Hair follicle dermal papilla cell (primary cell): ENCODE results near the gene ARHGAP45. TPM values are rescaled to one million over a fixed set of nuclear protein-coding genes. Genes with fewer than 3 reads are reported as not detected.

Experiments
- small RNA-seq: library from RNA; depleted of rRNA; stranded (forward); fragments of <200 nt; gene quantifications from one replicate; pipeline ENCODE3, GENCODE V24; 2012
- total RNA-seq: library from RNA; depleted of rRNA; stranded (reverse); fragments of >200 nt; gene quantifications from 2 replicates; pipeline ENCODE4 v1.2.3, GENCODE V29; 2012

Gene ARHGAP45
- total RNA-seq = 0.65 and 1.5 TPM in 2 replicates

GRCh38 chr19:1066748-1067340 lies at the start of gene ARHGAP45:
TSS of gene ARHGAP45 (plus strand) at chr19:1067167. CDS start at chr19:1067406, 239 bp downstream.

GRCh38 chr19:1020868-1021425 lies 46.0 kb upstream of the ARHGAP45 start, which contains the start of gene TMEM259:
TSS of gene TMEM259 (minus strand) at chr19:1021123. CDS start at chr19:1020996, 127 bp downstream.

GRCh38 chr19:1025960-1026782 lies 40.8 kb upstream of the ARHGAP45 start, which contains the start of gene CNN2:
TSS of gene CNN2 (plus strand) at chr19:1026608. CDS start at chr19:1026662, 54 bp downstream.

GRCh38 chr19:1039646-1040475 lies 27.1 kb upstream of the ARHGAP45 start, which contains the start of gene ABCA7:
TSS of gene ABCA7 (plus strand) at chr19:1040107. CDS start at chr19:1041362, 1,255 bp downstream.

GRCh38 chr19:1094978-1095701 lies 28.2 kb downstream of the ARHGAP45 start, which contains the start of gene POLR2E:
TSS of gene POLR2E (minus strand) at chr19:1095375. CDS start at chr19:1095315, 60 bp downstream.

GRCh38 chr19:1103708-1104310 lies 36.8 kb downstream of the ARHGAP45 start, which contains the start of gene GPX4:
TSS of gene GPX4 (plus strand) at chr19:1103994. CDS start at chr19:1104044, 50 bp downstream.

Small RNAs within 50 kb of the gene (small RNA-seq; reads per million reads assigned to genes)
- 8.6 reads per million, percentile 88 among the genes with 10 or more reads in this experiment for gene RNU6-2

Other genes with a start within 250 kb of the ARHGAP45 start
- gene PLPPR3, start 245.2 kb upstream of the ARHGAP45 start, total RNA-seq = 1.3 and 2.4 TPM in 2 replicates
- gene AZU1, start 239.3 kb upstream of the ARHGAP45 start, total RNA-seq = not detected in 2 replicates
- gene PRTN3, start 226.2 kb upstream of the ARHGAP45 start, total RNA-seq = not detected in 2 replicates
- 0.49 and 0.73 TPM in 2 replicates for gene ELANE, start 214.9 kb upstream of the ARHGAP45 start, total RNA-seq
- 33.5 and 41.1 TPM in 2 replicates for gene CFD, start 207.5 kb upstream of the ARHGAP45 start, total RNA-seq
- 42.4 and 52.1 TPM in 2 replicates for gene MED16, start 174.0 kb upstream of the ARHGAP45 start, total RNA-seq
- gene RNU6-9, start 173.7 kb upstream of the ARHGAP45 start, total RNA-seq = not detected in 2 replicates
- gene R3HDM4, start 153.9 kb upstream of the ARHGAP45 start, total RNA-seq = 34.6 and 46.8 TPM in 2 replicates
- gene KISS1R, start 149.8 kb upstream of the ARHGAP45 start, total RNA-seq = not detected in 2 replicates
- 23.9 and 25.5 TPM in 2 replicates for gene ARID3A, start 141.1 kb upstream of the ARHGAP45 start, total RNA-seq
- gene WDR18, start 82.8 kb upstream of the ARHGAP45 start, total RNA-seq = 32.7 and 32.9 TPM in 2 replicates
- 0.85 and 1.5 TPM in 2 replicates for gene GRIN3B, start 66.7 kb upstream of the ARHGAP45 start, total RNA-seq
- 92.7 and 94.6 TPM in 2 replicates for gene TMEM259, start 46.0 kb upstream of the ARHGAP45 start, total RNA-seq
- not detected in 2 replicates for gene RNU6-2, start 45.6 kb upstream of the ARHGAP45 start, total RNA-seq
- 745 and 827 TPM in 2 replicates for gene CNN2, start 40.6 kb upstream of the ARHGAP45 start, total RNA-seq
- gene ABCA7, start 27.1 kb upstream of the ARHGAP45 start, total RNA-seq = 8.3 and 9.4 TPM in 2 replicates
- gene POLR2E, start 28.2 kb downstream of the ARHGAP45 start, total RNA-seq = 86.5 and 134 TPM in 2 replicates
- gene GPX4, start 36.8 kb downstream of the ARHGAP45 start, total RNA-seq = 238 and 301 TPM in 2 replicates
- 109 and 130 TPM in 2 replicates for gene SBNO2, start 107.1 kb downstream of the ARHGAP45 start, total RNA-seq
- gene STK11, start 138.6 kb downstream of the ARHGAP45 start, total RNA-seq = 90.2 and 94.1 TPM in 2 replicates
- 3.2 and 4.2 TPM in 2 replicates for gene CBARP, start 170.8 kb downstream of the ARHGAP45 start, total RNA-seq
- gene ATP5F1D, start 174.6 kb downstream of the ARHGAP45 start, total RNA-seq = 10.5 and 14.0 TPM in 2 replicates
- 32.1 and 35.4 TPM in 2 replicates for gene MIDN, start 181.4 kb downstream of the ARHGAP45 start, total RNA-seq
- 234 and 348 TPM in 2 replicates for gene CIRBP, start 202.2 kb downstream of the ARHGAP45 start, total RNA-seq
- gene FAM174C, start 208.4 kb downstream of the ARHGAP45 start, total RNA-seq = 13.1 and 15.2 TPM in 2 replicates
- not detected in 2 replicates for gene EFNA2, start 218.7 kb downstream of the ARHGAP45 start, total RNA-seq